ENCODE data around the gene MYNN.

DNA sequence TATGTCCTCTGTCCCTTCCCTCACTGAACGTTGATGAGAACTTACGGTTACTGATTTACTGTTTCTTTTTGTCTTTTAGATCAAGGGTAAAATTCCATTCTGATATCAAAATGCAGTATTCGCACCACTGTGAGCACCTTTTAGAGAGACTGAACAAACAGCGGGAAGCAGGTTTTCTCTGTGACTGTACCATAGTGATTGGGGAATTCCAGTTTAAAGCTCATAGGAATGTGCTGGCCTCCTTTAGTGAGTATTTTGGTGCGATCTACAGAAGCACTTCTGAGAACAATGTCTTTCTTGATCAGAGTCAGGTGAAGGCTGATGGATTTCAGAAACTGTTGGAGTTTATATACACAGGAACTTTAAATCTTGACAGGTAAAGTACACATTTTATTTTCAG is 990 bp downstream of the MYNN start:
- TF ChIP-seq, protein P1, sequence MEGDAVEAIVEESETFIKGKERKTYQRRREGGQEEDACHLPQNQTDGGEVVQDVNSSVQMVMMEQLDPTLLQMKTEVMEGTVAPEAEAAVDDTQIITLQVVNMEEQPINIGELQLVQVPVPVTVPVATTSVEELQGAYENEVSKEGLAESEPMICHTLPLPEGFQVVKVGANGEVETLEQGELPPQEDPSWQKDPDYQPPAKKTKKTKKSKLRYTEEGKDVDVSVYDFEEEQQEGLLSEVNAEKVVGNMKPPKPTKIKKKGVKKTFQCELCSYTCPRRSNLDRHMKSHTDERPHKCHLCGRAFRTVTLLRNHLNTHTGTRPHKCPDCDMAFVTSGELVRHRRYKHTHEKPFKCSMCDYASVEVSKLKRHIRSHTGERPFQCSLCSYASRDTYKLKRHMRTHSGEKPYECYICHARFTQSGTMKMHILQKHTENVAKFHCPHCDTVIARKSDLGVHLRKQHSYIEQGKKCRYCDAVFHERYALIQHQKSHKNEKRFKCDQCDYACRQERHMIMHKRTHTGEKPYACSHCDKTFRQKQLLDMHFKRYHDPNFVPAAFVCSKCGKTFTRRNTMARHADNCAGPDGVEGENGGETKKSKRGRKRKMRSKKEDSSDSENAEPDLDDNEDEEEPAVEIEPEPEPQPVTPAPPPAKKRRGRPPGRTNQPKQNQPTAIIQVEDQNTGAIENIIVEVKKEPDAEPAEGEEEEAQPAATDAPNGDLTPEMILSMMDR (conservative IDR thresholded peaks at IDR 0.05; ENCODE audit: low read depth, low read length): no peak
- no peak for TF ChIP-seq EZH2 (IDR thresholded peaks at IDR 0.05; ENCODE audit: borderline replicate concordance, low read depth, low read length, poor library complexity, severe bottlenecking)

Measured in A673 (cell line).